K562 (cell line): ENCODE measurements around the gene SUSD3. TPM values are rescaled to one million over a fixed set of nuclear protein-coding genes. Genes with fewer than 3 reads are reported as not detected.

ENCODE experiments used
- ATAC-seq: fragments of 200-7000 bp; cut with Tn5 transposase; 3 replicates; pipeline ENCODE4 v1.9.1; 2020; ENCODE audit warnings: moderate library complexity
- BruUV-seq: library from RNA; stranded (reverse); fragments of 400-500 nt; replicated peaks from 2 replicates; lab custom pipeline; 2021; lab: Mats Ljungman, UMichigan
- CTCF ChIA-PET: fragments of 300-600 bp; formaldehyde crosslinking; extraction: SDS; loops from one replicate; lab custom pipeline; 2021; ENCODE audit warnings: low intra/inter-chr PET ratio; lab: Yijun Ruan, JAX
- POLR2A ChIA-PET: fragments of 300-600, 350-650 bp; sonication (Branson Sonifier 250); formaldehyde crosslinking; extraction: SDS; loops from one replicate; lab custom pipeline; 2021; ENCODE audit warnings: antibody characterized with exemption, inconsistent platforms; lab: Yijun Ruan, JAX
- DNase-seq, 4 experiments: peaks; one replicate each; pipeline versions ENCODE4 v3.0.0 to v3.0.0-alpha.2; 2011 to 2018; ENCODE audit warnings: low spot score in 3 of 4, mixed read lengths in 3 of 4; ENCODE audit errors: extremely low read depth in 1 of 4
- FAIRE-seq: peaks from 2 replicates; lab custom pipeline; 2011; peaks lifted over from hg19 to GRCh38; lab: Jason Lieb, UNC
- H2AFZ ChIP-seq: 2 replicates; pipeline ENCODE4 v1.6.0; 2011; ENCODE audit warnings: low read depth, low read length, control low read depth, inconsistent platforms
- H3K27ac ChIP-seq: fragments of 200-600 bp; 3 replicates; pipeline ENCODE4 v1.8.0; 2011; ENCODE audit warnings: low read depth, mild to moderate bottlenecking, control low read depth, inconsistent platforms, low read length, moderate library complexity, mixed read lengths; ENCODE audit errors: extremely low read depth
- H3K27me3 ChIP-seq, 2 experiments: fragments of 300-600 bp in 1 of 2; 2 replicates in 1 of 2; 3 replicates in 1 of 2; pipeline versions ENCODE4 v1.6.0 to v1.8.0; 2011; ENCODE audit warnings: inconsistent platforms in 2 of 2, low read length in 2 of 2, mild to moderate bottlenecking in 1 of 2, mixed read lengths in 1 of 2, moderate library complexity in 1 of 2; ENCODE audit not compliant: control insufficient read depth in 2 of 2, insufficient read depth in 2 of 2
- H3K36me3 ChIP-seq: fragments of 300-600 bp; 3 replicates; pipeline ENCODE4 v1.8.0; 2011; ENCODE audit warnings: mild to moderate bottlenecking, low read length, inconsistent platforms; ENCODE audit not compliant: control insufficient read depth, insufficient read depth
- H3K4me1 ChIP-seq, 2 experiments: fragments of 200-600 bp in 1 of 2; replicated peaks in 1 of 2; 2 replicates in 1 of 2; 3 replicates in 1 of 2; pipeline versions ENCODE4 v1.5.1 to v1.8.0; 2011; ENCODE audit warnings: inconsistent platforms in 2 of 2, low read length in 2 of 2, mild to moderate bottlenecking in 1 of 2, mixed read lengths in 1 of 2, moderate library complexity in 1 of 2; ENCODE audit not compliant: control insufficient read depth in 2 of 2, insufficient read depth in 2 of 2
- H3K4me2 ChIP-seq: 2 replicates; pipeline ENCODE4 v1.6.1; 2011; ENCODE audit warnings: low read length, control low read depth, inconsistent platforms, mixed read lengths; ENCODE audit not compliant: insufficient read depth
- H3K4me3 ChIP-seq: fragments of 200-600 bp; sonication (generic), shearing (Covaris generic); 2 replicates; pipeline ENCODE4 v1.5.1; 2016; ENCODE audit warnings: control low read depth, inconsistent platforms
- H3K79me2 ChIP-seq: fragments of 200-600 bp; 3 replicates; pipeline ENCODE4 v1.8.0; 2011; ENCODE audit warnings: low read length, inconsistent platforms; ENCODE audit not compliant: control insufficient read depth, insufficient read depth
- H3K9ac ChIP-seq, 2 experiments: 2 replicates each; pipeline versions ENCODE4 v1.6.0 to v1.6.1; 2011; ENCODE audit warnings: low read depth in 2 of 2, low read length in 2 of 2, control low read depth in 1 of 2, inconsistent platforms in 1 of 2, mild to moderate bottlenecking in 1 of 2, mixed read lengths in 1 of 2; ENCODE audit not compliant: insufficient read depth in 1 of 2
- H3K9me1 ChIP-seq: one replicate; pipeline ENCODE4 v1.6.0; 2011; ENCODE audit warnings: inconsistent platforms, mild to moderate bottlenecking, low read length, moderate library complexity; ENCODE audit not compliant: control insufficient read depth, insufficient read depth
- H3K9me3 ChIP-seq: replicated peaks from 2 replicates; pipeline ENCODE4 v1.5.1; 2011; ENCODE audit warnings: low read depth, low read length, inconsistent platforms; ENCODE audit not compliant: control insufficient read depth, insufficient read depth
- H4K20me1 ChIP-seq: replicated peaks from 2 replicates; pipeline ENCODE4 v1.6.1; 2011; ENCODE audit warnings: low read length, inconsistent platforms, mixed read lengths; ENCODE audit not compliant: control insufficient read depth, insufficient read depth
- ATF7 ChIP-seq: fragments of 450-650 bp; IDR thresholded peaks from 2 replicates; pipeline ENCODE4 v1.7.1; 2014; ENCODE audit warnings: mild to moderate bottlenecking, moderate library complexity
- BACH1 ChIP-seq: fragments of 200-800 bp; sonication (Bioruptor generic); IDR thresholded peaks from 2 replicates; pipeline ENCODE4 v1.6.1; 2016; ENCODE audit warnings: missing genetic modification characterization, missing compliant biosample characterization
- MAFG ChIP-seq: fragments of 450-650 bp; conservative IDR thresholded peaks from 2 replicates; pipeline ENCODE4 v1.6.1; 2016; ENCODE audit warnings: missing genetic modification characterization, missing compliant biosample characterization
- RBFOX2 ChIP-seq: fragments of 200-400 bp; formaldehyde crosslinking; IDR thresholded peaks from 2 replicates; pipeline ENCODE4 v1.6.1; 2017; ENCODE audit warnings: low read depth, mild to moderate bottlenecking, low read length, moderate library complexity
- WGBS: fragments of 100-300 bp; shearing (Covaris generic); methylation state at CpG from one replicate; pipeline ENCODE4 v1.1.6; 2016; ENCODE audit warnings: low coverage, mixed read lengths; ENCODE audit not compliant: insufficient coverage; ENCODE audit errors: missing lambda C conversion rate; 5-methylcytosine and 5-hydroxymethylcytosine counted together
- in situ Hi-C: fragments of 300-500 bp; cut with MboI; formaldehyde crosslinking; loops from 4 replicates; pipeline ENCODE4 v1.15.0; 2018; ENCODE audit warnings: inconsistent platforms, mixed read lengths
- intact Hi-C: fragments of 100-400 bp; cut with micrococcal nuclease; formaldehyde crosslinking; loops from 2 replicates; pipeline ENCODE4 v1.14.2; 2022
- polyA plus RNA-seq, 8 experiments: library from polyadenylated mRNA; depleted of rRNA in 4 of 8; stranded (reverse) in 5 of 8; unstranded in 3 of 8; fragments of >200 nt; fragmentation: Nextera tagmentation in 2 of 8; fragmentation: Illumina TruSeq in 1 of 8; extraction: Ambion mirVana in 2 of 8; extraction: Trizol in 1 of 8; gene quantifications; 2 replicates each; pipeline versions ENCODE4 v1.2.1 to v1.2.3, GENCODE V29; 2011 to 2014; ENCODE audit warnings: inconsistent platforms in 1 of 8, missing spikeins in 1 of 8
- total RNA-seq, 7 experiments: library from RNA; depleted of rRNA in 6 of 7; stranded (reverse); fragments of >200 nt in 6 of 7; fragmentation: Illumina TruSeq in 2 of 7; extraction: Trizol in 2 of 7; gene quantifications; 2 replicates each; pipeline versions ENCODE4 v1.2.1 to v1.2.3, GENCODE V29; 2011 to 2021; ENCODE audit warnings: low replicate concordance in 1 of 7
- TF ChIP-seq, protein P1 (sequence below): sonication (generic); formaldehyde crosslinking; IDR thresholded peaks from 2 replicates; pipeline ENCODE4 v1.8.1; 2023; ENCODE audit warnings: mild to moderate bottlenecking, missing genetic modification reagents

Gene SUSD3
- total and polyA plus RNA-seq, 9 of the 15 experiments (the other 6 are each of a cell fraction or from before 2014, with no cell fraction given) = 1.3 to 21.7 (median 11.4) TPM

DNA sequence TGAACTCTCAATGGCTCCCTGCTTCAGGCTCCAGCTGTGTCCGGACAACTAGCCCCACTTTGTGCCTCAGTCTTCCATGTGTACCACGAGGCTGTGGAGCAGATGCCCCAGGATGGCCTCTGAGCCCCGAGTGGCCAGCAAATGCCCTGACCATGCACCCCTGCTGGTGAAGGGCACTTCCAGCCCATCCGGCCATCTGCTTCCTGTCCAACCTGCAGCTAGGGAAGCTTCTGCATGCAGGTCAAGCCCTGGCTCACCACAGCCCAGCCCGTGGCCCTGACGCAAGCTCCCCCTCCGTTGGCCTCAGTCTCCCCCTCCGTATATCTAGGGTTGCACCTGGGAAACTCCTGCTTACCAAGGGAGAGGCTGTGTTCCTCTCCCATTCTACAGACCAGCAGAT lies 70.8 kb downstream of the SUSD3 start:
- CTCF ChIA-PET = no interaction called here
- Histone ChIP-seq H2AFZ (no peak overlapping the region), H3K4me2 (no peak overlapping the region), H3K4me3 (no peak overlapping the region), H3K36me3 (no peaks in the 10 kb centered on the region), H3K79me2 (no peaks in the 10 kb centered on the region; the same call in 2 of the 3 replicates), H4K20me1 (no peaks in the 10 kb centered on the region), H3K9me1 (no peaks in the 10 kb centered on the region), H3K9me3 (no peaks in the 10 kb centered on the region), H3K4me1 (peaks cover 9 to 64% of the 10 kb centered on the region in 2 experiments), H3K27ac (no peak overlapping the region), H3K27me3 (no peaks in the 10 kb centered on the region), H3K9ac (no peak overlapping the region; a peak in 1 of 4 replicates)
- in situ Hi-C loops = no loop called here
- TF ChIP-seq RBFOX2 = 0 out of 2 replicates have a peak, but pooled peaks have one; percentile 4
- TF ChIP-seq MAFG (tag) = no peak
- TF ChIP-seq, protein P1, sequence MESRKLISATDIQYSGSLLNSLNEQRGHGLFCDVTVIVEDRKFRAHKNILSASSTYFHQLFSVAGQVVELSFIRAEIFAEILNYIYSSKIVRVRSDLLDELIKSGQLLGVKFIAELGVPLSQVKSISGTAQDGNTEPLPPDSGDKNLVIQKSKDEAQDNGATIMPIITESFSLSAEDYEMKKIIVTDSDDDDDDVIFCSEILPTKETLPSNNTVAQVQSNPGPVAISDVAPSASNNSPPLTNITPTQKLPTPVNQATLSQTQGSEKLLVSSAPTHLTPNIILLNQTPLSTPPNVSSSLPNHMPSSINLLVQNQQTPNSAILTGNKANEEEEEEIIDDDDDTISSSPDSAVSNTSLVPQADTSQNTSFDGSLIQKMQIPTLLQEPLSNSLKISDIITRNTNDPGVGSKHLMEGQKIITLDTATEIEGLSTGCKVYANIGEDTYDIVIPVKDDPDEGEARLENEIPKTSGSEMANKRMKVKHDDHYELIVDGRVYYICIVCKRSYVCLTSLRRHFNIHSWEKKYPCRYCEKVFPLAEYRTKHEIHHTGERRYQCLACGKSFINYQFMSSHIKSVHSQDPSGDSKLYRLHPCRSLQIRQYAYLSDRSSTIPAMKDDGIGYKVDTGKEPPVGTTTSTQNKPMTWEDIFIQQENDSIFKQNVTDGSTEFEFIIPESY (CRISPR knock-in tag) = no peak
- no peak for TF ChIP-seq BACH1 (tag)
- no peak for TF ChIP-seq ATF7
- 34% methylated on average over 6 of the region's 8 CpGs for WGBS
- no TSS peak for BruUV-seq
- ATAC-seq (no peak), DNase-seq (no peak), FAIRE-seq (no peak)
- POLR2A ChIA-PET = interaction anchor here (0.7 to 2.0 kb wide), 5 partner anchors 9 to 91 kb away, joined by 3 to 16 read pairs (median 3); partner anchors contain the start of gene CARD19
- intact Hi-C loops = no loop called here
